WI38 (cell line): ENCODE data around the gene KIF26A.

Experiments used
- H3K4me3 ChIP-seq: 2 replicates; pipeline ENCODE4 v1.5.1; 2011; ENCODE audit warnings: low read depth, mild to moderate bottlenecking, control low read depth, low read length
- TF ChIP-seq, protein P1 (sequence below): IDR thresholded peaks from 2 replicates; pipeline ENCODE4 v1.5.1; 2012; ENCODE audit warnings: low read depth, mild to moderate bottlenecking, control low read depth, low read length

The KIF26A gene

GRCh38 chr14:104180561-104181165, 42.3 kb downstream of the KIF26A start:
- no peak overlapping the region for H3K4me3 ChIP-seq
- TF ChIP-seq, protein P1, sequence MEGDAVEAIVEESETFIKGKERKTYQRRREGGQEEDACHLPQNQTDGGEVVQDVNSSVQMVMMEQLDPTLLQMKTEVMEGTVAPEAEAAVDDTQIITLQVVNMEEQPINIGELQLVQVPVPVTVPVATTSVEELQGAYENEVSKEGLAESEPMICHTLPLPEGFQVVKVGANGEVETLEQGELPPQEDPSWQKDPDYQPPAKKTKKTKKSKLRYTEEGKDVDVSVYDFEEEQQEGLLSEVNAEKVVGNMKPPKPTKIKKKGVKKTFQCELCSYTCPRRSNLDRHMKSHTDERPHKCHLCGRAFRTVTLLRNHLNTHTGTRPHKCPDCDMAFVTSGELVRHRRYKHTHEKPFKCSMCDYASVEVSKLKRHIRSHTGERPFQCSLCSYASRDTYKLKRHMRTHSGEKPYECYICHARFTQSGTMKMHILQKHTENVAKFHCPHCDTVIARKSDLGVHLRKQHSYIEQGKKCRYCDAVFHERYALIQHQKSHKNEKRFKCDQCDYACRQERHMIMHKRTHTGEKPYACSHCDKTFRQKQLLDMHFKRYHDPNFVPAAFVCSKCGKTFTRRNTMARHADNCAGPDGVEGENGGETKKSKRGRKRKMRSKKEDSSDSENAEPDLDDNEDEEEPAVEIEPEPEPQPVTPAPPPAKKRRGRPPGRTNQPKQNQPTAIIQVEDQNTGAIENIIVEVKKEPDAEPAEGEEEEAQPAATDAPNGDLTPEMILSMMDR, result no peak

GRCh38 chr14:104181761-104182530, 43.6 kb downstream of the KIF26A start:
- TF ChIP-seq, protein P1, result no peak
- H3K4me3 ChIP-seq, result no peak overlapping the region

- TF ChIP-seq, protein P1, result no peak
- H3K4me3 ChIP-seq, result no peak overlapping the region
Observed at GRCh38 chr14:104182857-104183425, 44.6 kb downstream of the KIF26A start.

GRCh38 chr14:104183796-104184195, 45.4 kb downstream of the KIF26A start:
- H3K4me3 ChIP-seq, result no peak overlapping the region
- TF ChIP-seq, protein P1, result no peak

- TF ChIP-seq, protein P1, result no peak
Observed at GRCh38 chr14:104184506-104184905, 46.1 kb downstream of the KIF26A start.

GRCh38 chr14:104184911-104185499, 46.6 kb downstream of the KIF26A start:
- H3K4me3 ChIP-seq, result no peak overlapping the region
- TF ChIP-seq, protein P1, result no peak

More at GRCh38 chr14:104184506-104184905, 46.1 kb downstream of the KIF26A start:
- H3K4me3 ChIP-seq, result no peak overlapping the region
